IPS DF 19.7 (cell line): Measurements from ENCODE around the gene FGF19.
A peak's percentile ranks its signal among the peaks of the same experiment; 100 is the strongest.
"Not testable (repeated sequence)": the region's sequence is repeated elsewhere in the genome, so short reads cannot be mapped to it uniquely, and the experiment has no call there.

Experiments
- DNase-seq: peaks from one replicate; pipeline ENCODE4 v3.0.0-alpha.2; 2013; ENCODE audit warnings: low read depth, low spot score

Gene FGF19

DNA sequence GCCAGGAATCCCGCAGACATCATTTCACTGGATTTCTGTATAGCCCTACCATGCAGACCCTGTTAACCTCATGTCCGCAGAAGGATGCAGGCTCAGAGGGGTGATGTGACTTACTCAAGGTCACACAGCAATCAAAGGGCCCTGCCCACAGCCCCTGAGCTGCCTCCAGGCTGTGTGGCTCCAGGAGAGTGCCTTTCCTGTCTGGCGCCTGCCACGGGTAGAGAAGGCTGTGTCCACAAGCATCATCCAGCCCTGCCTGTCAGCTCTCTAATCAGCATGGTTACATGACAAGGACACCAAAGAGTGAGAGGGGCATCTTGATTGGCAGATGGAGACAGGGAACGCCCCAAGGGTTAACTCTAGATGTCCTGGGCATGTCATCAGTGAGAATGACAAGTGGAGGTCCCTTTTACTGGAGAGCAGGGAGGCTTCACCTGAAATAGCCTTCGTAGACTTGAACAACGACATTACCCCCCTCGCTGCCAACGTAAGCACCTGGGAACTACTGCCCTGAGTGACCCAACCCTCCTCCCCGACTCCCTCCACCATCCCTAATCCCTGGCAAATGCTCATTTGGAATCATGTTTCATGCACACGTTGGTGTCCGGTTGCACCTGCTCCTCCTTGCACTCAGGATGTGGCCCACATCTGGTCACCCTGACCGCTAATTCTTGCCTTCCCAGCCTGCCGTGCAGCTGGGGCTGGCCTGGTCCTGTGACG, 6.9 kb downstream of the FGF19 start:
- no peak for DNase-seq

- not testable (repeated sequence) for DNase-seq
Observed at GRCh38 chr11:69695995-69696394, 7.8 kb downstream of the FGF19 start.

DNA sequence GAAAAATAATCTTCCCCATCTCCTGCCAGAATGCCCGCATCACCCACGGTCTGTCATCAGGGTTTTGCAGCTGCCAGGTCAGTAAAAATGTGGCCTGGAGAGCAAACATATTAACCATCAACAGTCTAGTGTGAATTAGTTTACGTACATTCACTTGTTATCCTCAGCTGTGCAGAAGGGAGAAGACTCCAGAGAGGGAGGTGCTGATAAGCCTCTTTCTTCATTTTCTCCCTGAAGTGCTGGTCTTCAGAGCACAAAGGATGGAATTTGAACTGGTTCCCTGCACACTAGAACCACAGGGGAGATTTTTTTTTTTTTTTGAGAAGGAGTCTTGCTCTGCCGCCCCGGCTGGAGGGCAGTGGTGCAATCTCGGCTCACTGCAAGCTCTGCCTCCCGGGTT, 8.2 kb downstream of the FGF19 start:
- no peak for DNase-seq

DNA sequence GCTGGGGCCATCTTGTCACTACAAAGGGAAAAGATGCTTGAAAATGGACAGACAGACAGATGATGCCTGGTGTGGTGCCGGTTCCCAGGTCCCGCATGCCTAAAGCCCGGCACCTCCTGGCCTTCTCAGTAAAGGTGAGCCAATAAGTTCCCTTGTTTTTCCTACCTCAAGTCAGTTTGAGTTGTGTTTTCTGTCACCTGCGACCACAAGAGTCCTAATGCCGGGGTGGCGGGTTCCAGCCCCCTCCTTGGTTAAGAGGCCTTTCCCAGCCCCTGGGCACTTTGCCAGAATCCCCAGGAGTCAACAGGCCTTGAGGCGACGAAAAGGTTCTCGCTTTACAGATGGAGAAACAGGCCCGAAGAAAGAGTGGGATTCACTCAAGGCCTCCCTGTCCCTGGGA, 9.0 kb downstream of the FGF19 start:
- DNase-seq: no peak

DNA sequence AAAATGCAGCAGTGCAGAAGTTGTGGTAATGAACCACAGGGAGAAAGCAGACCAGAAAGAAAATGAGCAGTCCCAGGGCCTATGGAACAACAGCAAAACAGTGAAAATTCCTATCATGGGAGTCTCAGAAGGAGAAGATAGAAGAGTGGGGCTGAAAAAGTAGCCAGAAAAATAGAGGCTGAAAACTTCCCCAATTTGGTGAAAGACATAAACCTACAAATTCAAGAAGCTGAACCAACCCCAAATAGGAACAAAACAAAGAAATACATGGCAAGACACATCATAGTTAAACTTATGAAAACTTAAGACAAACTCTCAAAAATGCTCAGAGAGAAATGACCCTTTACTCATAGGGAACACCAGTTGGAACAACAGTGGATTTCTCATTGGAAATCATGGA, 11.4 kb downstream of the FGF19 start:
- no peak for DNase-seq

GRCh38 chr11:69691463-69691862, 12.4 kb downstream of the FGF19 start:
- no peak for DNase-seq

DNA sequence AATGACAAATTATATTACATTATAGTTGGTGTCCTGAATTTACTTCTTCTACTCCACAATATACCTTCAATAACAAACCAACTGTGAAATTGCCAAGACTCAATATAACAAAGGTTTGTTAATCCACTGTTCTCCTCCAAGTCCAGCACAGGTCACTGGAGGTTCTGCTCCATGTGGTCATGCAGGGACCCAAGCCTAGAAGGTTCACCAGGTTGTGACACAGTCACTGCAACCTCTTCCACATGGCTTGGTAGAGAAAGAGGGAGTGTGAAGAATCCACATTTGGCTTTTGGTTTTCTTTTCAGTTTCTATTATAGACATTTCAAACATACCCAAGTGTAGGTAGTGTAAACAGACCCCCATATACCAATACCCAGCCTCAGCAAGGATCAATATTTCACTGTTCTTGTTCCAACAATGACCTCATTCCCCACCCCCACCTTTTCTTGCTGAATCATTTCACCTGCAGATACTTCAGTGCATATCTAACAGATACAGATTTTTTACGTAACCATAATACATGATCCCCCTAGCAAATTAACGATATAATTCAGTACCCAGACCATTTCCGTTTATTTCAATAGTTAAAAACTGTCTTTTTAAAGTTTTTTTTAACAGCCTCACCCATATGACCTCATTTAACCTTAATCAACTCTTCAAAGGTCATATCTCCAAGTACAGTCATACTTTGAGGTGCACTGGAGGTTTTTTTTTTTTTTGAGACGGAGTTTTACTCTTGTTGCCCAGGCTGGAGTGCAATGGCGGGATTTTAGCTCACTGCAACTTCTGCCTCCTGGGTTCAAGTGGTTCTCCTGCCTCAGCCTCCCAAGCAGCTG, 14.1 kb downstream of the FGF19 start:
- DNase-seq: no peak

GRCh38 chr11:69687969-69688771, 15.7 kb downstream of the FGF19 start:
- not testable (repeated sequence) for DNase-seq

- DNase-seq: no peak
Observed at GRCh38 chr11:69686856-69687255, 17.0 kb downstream of the FGF19 start.

- DNase-seq: no peak
Observed at GRCh38 chr11:69686452-69686851, 17.4 kb downstream of the FGF19 start.

GRCh38 chr11:69685348-69685747, 18.5 kb downstream of the FGF19 start:
- DNase-seq: no peak

DNA sequence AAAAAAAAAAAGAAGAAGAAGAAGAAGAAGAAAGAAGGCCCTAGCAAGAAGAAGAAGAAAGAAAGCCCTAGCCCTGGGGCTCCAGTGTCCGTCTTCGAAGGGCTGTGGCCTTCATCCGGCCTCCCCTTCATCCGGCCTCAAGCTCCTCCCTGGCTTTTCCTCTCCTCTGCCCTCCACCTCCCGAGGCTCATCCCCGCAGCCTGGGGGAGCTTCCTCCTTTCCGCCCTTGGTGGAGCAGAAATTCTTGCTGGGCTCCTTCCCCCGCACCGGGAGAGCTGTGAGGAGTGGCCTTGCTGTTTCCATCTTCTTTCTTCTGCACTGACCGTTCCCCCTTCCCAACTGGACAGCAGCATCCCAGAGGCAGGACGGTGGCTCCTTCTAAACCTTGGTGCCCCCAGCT, 19.2 kb downstream of the FGF19 start:
- DNase-seq: no peak

DNA sequence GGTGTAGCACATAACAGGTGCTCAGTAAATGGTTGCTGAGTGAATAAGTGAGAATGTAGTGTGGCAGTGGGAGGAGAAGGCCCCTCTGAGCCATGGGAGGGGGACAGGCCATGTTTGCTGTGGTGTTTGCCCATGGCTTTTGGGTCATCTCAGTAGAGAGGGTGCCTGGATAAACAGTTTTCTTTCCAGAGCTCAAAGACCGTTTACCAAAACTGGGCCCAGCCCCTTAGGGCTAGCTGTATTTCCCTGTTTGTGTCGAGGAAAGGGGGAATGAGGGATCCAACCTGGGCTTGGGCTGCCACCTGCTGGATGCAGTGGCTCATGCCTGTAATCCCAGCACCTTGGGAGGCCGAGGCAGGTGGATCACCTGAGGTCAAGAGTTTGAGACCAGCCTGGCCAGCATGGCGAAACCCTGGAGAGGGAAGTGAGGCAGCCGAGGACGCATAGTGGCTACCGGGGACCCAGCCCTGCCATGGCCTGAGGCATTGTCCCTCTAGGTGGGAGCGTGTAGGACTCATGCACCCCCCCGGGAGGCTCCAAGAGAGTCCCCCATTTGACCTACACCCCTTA, 20.0 kb downstream of the FGF19 start:
- no peak for DNase-seq

DNA sequence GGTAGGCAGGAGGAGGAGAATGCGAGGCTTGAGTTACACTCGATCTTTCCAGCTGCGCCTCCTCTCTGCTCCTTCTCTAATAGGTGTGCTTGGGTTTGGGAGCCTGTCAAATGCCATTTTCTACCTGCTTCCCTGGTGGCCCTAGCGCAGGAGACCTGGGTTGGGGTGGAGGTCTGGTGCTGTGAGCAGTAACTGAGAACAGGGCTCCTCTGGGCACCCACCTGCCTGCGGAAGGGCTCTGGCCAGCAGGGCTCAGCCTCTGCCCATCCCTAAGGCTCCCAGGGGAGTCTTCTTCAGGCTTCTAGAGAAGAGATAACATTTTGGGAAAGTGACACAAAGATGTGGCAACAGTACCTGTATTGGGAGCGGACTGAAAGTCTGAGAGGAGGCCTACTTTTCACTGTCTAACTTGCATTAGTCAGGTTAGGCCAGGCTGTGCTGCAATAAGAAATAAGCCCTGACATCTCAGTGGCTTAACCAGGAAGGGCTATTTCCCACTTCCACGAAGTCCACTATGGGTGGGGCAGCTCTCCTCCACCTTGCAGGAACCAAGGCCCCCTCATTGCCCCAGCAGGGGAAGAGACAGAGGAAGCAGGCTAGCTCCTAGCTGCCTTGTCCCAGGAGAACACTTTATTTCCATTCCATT, 21.0 kb downstream of the FGF19 start:
- no peak for DNase-seq

DNA sequence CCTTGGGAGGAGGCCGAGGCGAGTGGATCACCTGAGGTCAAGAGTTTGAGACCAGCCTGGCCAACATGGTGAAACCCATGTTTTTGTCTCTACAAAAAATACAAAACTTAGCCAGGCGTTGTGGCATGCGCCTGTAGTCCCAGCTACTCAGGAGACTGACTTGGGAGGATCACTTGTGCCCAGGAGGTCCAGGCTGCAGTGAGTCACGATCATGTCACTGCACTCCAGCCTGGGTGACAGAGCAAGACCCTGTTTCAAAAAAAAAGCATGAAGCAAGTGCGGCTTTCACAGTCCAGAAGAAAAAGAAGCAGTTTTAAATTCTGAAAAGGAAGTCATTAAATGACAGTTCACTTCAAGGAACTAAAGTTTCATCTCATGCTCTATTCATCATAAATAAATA, 21.6 kb downstream of the FGF19 start:
- no peak for DNase-seq

DNA sequence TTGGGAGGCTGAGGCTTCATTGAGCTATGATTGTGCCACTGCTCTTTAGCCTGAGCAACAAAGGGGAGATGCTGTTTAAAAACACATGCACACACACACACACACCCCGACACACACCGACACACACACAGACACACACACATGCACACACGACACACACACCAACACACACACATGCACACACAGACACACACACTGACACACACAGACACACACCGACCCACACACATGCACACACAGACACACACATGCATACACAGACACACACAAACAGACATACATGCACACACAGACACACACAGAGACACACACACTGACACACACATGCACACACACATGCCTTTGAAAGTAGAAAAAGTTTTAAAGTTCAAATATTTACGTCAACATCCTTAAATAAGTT, 23.1 kb downstream of the FGF19 start:
- DNase-seq: no peak

- DNase-seq: no peak
Observed at GRCh38 chr11:69677749-69678148, 26.1 kb downstream of the FGF19 start.

DNA sequence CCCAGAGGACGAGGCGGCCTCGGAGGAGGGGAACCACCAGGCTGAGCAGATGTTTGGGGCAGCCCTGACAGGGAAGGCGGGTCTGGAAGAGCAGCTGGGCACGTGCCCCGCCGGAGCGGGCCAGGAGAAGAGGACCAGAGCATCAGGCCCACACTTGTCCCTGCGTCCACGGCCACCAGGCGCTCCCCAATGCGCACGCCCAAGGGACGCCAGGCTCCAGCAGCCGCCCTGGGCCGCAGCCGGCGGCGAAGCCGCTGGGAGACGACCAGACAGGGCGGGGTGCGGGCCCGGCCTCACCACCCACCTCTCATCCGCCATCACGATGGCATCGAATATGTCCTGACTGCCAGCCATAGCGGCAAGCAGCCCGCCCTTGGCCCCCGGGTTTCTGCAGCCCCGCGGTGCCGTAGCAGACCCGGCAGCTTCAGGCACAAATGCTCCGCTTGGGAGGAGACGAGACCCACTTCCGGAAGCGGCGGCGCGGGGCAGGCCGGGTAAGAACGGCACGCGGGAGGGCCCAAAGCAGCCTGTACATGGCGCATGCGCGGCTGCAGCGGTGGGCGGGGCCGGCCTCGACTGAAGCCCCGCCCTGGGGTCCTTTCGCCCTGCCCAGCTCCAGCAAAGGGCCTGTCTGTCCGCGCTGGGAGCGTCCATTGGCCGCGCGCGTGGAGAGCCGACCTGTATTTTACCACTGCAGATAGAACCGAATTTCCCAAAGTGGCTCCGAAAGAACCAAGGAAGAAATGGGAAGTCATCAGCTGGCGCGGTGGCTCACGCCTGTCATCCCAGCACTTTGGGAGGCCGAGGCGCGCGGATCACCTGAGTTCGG, 28.7 kb downstream of the FGF19 start, which contains the start of gene LTO1:
Gene LTO1 (minus strand): TSS at position 468 of the 829 bp plus-strand sequence. CDS start 114 bp downstream, at position 354.
- DNase-seq: peak; percentile 42

DNA sequence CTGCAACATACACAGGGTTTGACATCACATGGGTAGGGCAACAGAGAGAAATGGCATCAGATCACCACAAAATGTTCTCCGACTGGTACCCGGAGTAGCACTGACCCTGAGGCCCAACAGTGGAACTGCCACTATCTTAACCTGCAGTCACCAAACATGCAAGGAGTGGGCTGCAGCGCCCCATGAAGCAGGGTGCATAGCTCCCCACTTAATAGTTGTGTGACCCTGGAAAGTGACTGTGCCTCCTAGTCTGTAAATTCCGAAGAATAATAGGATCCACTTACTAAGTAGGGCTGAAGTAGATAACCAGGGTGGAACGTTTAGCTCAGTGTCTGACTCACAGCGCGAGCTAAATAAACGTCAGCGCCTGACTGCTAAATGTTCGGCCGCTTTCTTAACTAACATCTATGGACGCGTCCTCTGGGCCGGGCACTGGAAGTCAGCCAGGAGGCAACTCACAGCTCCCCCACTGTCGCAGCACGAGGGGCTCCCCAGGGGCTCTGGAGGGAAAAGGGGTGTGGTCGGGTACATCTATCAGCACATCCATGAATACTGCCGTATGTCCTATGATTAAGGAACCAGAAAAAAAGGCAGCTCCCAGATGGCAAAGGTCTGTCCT, 29.4 kb downstream of the FGF19 start:
- DNase-seq: no peak
